Suprapubic skin (tissue), 4 donors: Measurements from ENCODE around the gene ARHGAP19. TPM values are rescaled to one million over a fixed set of nuclear protein-coding genes. Genes with fewer than 3 reads are reported as not detected.

ENCODE experiments used
- DNase-seq, 2 donors: peaks; one replicate each; pipeline ENCODE4 v3.0.0-alpha.2; 2019; ENCODE audit warnings: low spot score in 2 of 2
- H3K27ac ChIP-seq: fragments of 200-600 bp; sonication (generic); one replicate; pipeline ENCODE4 v1.5.1; 2019
- H3K27me3 ChIP-seq: fragments of 200-600 bp; sonication (generic); one replicate; pipeline ENCODE4 v1.5.1; 2019
- H3K36me3 ChIP-seq: fragments of 200-600 bp; sonication (generic); one replicate; pipeline ENCODE4 v1.5.1; 2019
- H3K4me1 ChIP-seq: fragments of 200-600 bp; sonication (generic); one replicate; pipeline ENCODE4 v1.5.1; 2019
- H3K4me3 ChIP-seq: fragments of 200-600 bp; sonication (generic); one replicate; pipeline ENCODE4 v1.5.1; 2019; ENCODE audit warnings: mild to moderate bottlenecking
- H3K9me3 ChIP-seq: fragments of 200-600 bp; sonication (generic); one replicate; pipeline ENCODE4 v1.5.1; 2019
- EP300 ChIP-seq: sonication (generic); formaldehyde crosslinking; IDR thresholded peaks from one replicate; pipeline ENCODE4 v1.6.1; 2017; ENCODE audit warnings: antibody characterized with exemption
- POLR2A ChIP-seq, 2 donors: fragments of 450-650 bp; IDR thresholded peaks; one replicate each; pipeline ENCODE4 v1.6.1; 2017; ENCODE audit warnings: antibody characterized with exemption in 2 of 2, mild to moderate bottlenecking in 2 of 2, moderate library complexity in 2 of 2
- POLR2AphosphoS5 ChIP-seq, 3 donors: sonication (generic); formaldehyde crosslinking; IDR thresholded peaks; one replicate each; pipeline ENCODE4 v1.6.1; 2017; ENCODE audit warnings: antibody characterized with exemption in 3 of 3
- WGBS: methylation state at CpG from one replicate; pipeline ENCODE4 v1.1.5; 2018; 5-methylcytosine and 5-hydroxymethylcytosine counted together
- total RNA-seq, 4 donors: library from RNA; depleted of rRNA; stranded (reverse); fragments of >200 nt; gene quantifications; one replicate each; pipeline ENCODE4 v1.1.0, GENCODE V29; 2016
- TF ChIP-seq, protein P1 (sequence below), 2 donors: fragments of 200-600 bp in 1 of 2; fragments of 450-650 bp in 1 of 2; sonication (generic) in 1 of 2; IDR thresholded peaks; one replicate each; pipeline ENCODE4 v1.5.1; 2016 to 2019; ENCODE audit warnings: antibody characterized with exemption in 2 of 2, mild to moderate bottlenecking in 1 of 2, moderate library complexity in 1 of 2

Gene ARHGAP19
- total RNA-seq, 4 donors from 2014 or later: 8.0 to 12.8 (median 11.2) TPM

- no peak for TF ChIP-seq EP300
- TF ChIP-seq POLR2A (IDR thresholded peaks at IDR 0.05): no peak
- TF ChIP-seq, protein P1, sequence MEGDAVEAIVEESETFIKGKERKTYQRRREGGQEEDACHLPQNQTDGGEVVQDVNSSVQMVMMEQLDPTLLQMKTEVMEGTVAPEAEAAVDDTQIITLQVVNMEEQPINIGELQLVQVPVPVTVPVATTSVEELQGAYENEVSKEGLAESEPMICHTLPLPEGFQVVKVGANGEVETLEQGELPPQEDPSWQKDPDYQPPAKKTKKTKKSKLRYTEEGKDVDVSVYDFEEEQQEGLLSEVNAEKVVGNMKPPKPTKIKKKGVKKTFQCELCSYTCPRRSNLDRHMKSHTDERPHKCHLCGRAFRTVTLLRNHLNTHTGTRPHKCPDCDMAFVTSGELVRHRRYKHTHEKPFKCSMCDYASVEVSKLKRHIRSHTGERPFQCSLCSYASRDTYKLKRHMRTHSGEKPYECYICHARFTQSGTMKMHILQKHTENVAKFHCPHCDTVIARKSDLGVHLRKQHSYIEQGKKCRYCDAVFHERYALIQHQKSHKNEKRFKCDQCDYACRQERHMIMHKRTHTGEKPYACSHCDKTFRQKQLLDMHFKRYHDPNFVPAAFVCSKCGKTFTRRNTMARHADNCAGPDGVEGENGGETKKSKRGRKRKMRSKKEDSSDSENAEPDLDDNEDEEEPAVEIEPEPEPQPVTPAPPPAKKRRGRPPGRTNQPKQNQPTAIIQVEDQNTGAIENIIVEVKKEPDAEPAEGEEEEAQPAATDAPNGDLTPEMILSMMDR (IDR thresholded peaks at IDR 0.05): no peak
- no peak for TF ChIP-seq POLR2AphosphoS5 (IDR thresholded peaks at IDR 0.05)
- Histone ChIP-seq H3K27ac (no peak overlapping the region), H3K36me3 (no peaks in the 10 kb centered on the region), H3K27me3 (peaks cover 59% of the 10 kb centered on the region), H3K4me1 (peaks cover 9% of the 10 kb centered on the region), H3K4me3 (no peak overlapping the region), H3K9me3 (no peaks in the 10 kb centered on the region)
- WGBS: 56% methylated on average over 7 of the region's 7 CpGs
- DNase-seq: no peak
Observed at GRCh38 chr10:97197030-97197500, 95.4 kb downstream of the ARHGAP19 start.

- Histone ChIP-seq H3K27me3 (peaks cover 56% of the 10 kb centered on the region), H3K4me3 (peak overlapping the region; percentile 55), H3K9me3 (no peaks in the 10 kb centered on the region), H3K36me3 (no peaks in the 10 kb centered on the region), H3K27ac (no peak overlapping the region), H3K4me1 (peaks cover 9% of the 10 kb centered on the region)
- WGBS: 17% methylated on average over 14 of the region's 56 CpGs
- no peak for TF ChIP-seq POLR2A (IDR thresholded peaks at IDR 0.05)
- TF ChIP-seq, protein P1 (IDR thresholded peaks at IDR 0.05): peak in 1 of 2 donors; percentile 70
- DNase-seq: no peak
Observed at GRCh38 chr10:97196223-97197029, 96.0 kb downstream of the ARHGAP19 start.

DNA sequence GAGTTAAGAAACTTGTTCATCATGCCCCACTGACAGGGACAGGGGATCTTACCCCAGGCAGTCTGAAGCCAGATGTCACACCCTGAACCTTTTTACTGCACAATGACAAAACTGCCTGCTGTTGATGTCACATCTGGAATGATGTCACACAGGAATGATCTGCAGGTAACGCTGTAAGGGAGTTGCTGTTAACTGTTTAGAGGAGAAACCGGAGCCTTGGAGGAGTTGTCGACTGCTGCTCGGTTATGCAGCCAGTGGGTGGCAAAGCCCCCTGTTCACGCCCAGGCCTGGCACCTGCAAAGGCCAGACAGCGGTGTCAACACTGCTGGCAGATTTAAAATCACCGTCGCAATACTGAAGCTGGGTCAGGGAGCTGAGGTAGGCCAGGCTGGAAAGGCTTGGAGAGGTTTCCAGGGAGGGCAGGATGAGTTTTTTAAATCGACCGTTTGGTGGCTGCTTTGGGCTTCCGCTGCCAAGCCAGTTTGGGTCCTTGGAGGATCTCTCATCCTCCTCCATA lies 96.7 kb downstream of the ARHGAP19 start:
- TF ChIP-seq, protein P1 (IDR thresholded peaks at IDR 0.05): no peak
- no peak for TF ChIP-seq POLR2A (IDR thresholded peaks at IDR 0.05)
- no peak for TF ChIP-seq POLR2AphosphoS5 (IDR thresholded peaks at IDR 0.05)
- TF ChIP-seq EP300: no peak
- no peak for DNase-seq

DNA sequence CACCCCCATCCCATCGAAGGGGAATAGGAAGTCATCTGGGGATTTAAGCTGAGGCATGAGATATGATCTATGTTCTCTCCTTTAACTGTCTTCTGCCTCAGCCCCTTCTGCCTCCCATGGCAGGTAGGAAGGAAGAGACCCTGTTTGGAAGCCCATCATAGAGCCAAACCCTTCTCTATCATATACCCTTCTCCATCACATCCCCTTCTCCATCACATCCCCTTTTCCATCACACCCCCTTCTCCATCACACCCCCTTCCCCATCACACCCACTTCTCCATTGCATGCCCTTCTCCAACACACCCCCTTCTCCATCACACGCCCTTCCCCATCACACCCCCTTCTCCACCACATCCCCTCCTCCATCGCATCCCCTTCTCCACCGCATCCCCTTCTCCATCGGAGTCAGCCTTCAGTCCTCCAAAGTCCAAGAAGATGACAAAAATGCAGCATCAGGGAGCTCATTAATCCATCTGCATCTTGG lies 99.4 kb downstream of the ARHGAP19 start:
- DNase-seq: no peak
- H3K27ac ChIP-seq: no peak overlapping the region
- H3K4me1 ChIP-seq: peaks cover 9% of the 10 kb centered on the region
- H3K36me3 ChIP-seq: no peaks in the 10 kb centered on the region
- no peaks in the 10 kb centered on the region for H3K9me3 ChIP-seq
- H3K27me3 ChIP-seq: peaks cover 55% of the 10 kb centered on the region
- 96% methylated on average over 5 of the region's 5 CpGs for WGBS
- TF ChIP-seq POLR2A (IDR thresholded peaks at IDR 0.05) (no peak), POLR2AphosphoS5 (IDR thresholded peaks at IDR 0.05) (no peak), EP300 (no peak)
- TF ChIP-seq, protein P1 (IDR thresholded peaks at IDR 0.05): no peak
- no peak overlapping the region for H3K4me3 ChIP-seq

More for the DNA sequence above, 96.7 kb downstream of the ARHGAP19 start:
- Histone ChIP-seq H3K27me3 (peaks cover 54% of the 10 kb centered on the region), H3K9me3 (no peaks in the 10 kb centered on the region), H3K4me3 (peak overlapping the region; percentile 55), H3K36me3 (no peaks in the 10 kb centered on the region), H3K4me1 (peaks cover 9% of the 10 kb centered on the region), H3K27ac (no peak overlapping the region)
- 33% methylated on average over 8 of the region's 11 CpGs for WGBS

DNA sequence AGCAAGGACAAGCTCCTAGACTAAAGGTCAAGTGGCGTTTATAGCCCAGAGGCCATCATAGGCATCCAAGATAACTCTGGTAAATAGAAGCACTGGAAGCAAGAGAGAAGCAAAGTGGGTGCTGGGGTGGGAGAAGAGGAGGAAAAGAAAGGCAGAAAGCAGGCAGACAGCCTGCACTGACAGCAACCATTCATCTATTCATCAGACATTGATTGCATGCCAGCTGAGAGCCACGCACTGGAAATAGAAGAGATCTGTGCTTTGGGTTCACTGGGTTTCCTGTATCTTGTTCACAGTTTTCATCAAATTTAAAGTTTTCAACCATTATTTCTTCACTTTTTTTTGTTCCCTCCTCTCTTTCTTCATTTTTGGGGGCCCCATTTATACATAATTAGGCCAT lies 102.0 kb downstream of the ARHGAP19 start:
- Histone ChIP-seq H3K4me3 (no peak overlapping the region), H3K4me1 (peaks cover 6% of the 10 kb centered on the region), H3K36me3 (no peaks in the 10 kb centered on the region), H3K27ac (no peak overlapping the region), H3K9me3 (no peaks in the 10 kb centered on the region), H3K27me3 (peaks cover 66% of the 10 kb centered on the region)
- TF ChIP-seq POLR2AphosphoS5 (IDR thresholded peaks at IDR 0.05) (no peak), POLR2A (IDR thresholded peaks at IDR 0.05) (no peak), EP300 (no peak)
- TF ChIP-seq, protein P1 (IDR thresholded peaks at IDR 0.05): no peak
- 80% methylated on average over 2 of the region's 2 CpGs for WGBS
- no peak for DNase-seq
